ENCODE data around the gene TXNDC17.

- TF ChIP-seq CTCF (IDR thresholded peaks at IDR 0.05; ENCODE audit: low read depth, low read length) (no peak), POLR2A (IDR thresholded peaks at IDR 0.05; ENCODE audit: extremely low read depth, insufficient read length) (no peak), MAX (IDR thresholded peaks at IDR 0.05; ENCODE audit: low read depth, low read length) (no peak)
Observed at GRCh38 chr17:6596941-6597340, 43.9 kb upstream of the TXNDC17 start.

Measured in NB4 (cell line).